WI38 (cell line): Measurements from ENCODE around the gene SCN3B.

Experiments used
- H3K4me3 ChIP-seq: 2 replicates; pipeline ENCODE4 v1.5.1; 2011; ENCODE audit warnings: low read depth, mild to moderate bottlenecking, control low read depth, low read length
- TF ChIP-seq, protein P1 (sequence below): IDR thresholded peaks from 2 replicates; pipeline ENCODE4 v1.5.1; 2012; ENCODE audit warnings: low read depth, mild to moderate bottlenecking, control low read depth, low read length

The SCN3B gene

DNA sequence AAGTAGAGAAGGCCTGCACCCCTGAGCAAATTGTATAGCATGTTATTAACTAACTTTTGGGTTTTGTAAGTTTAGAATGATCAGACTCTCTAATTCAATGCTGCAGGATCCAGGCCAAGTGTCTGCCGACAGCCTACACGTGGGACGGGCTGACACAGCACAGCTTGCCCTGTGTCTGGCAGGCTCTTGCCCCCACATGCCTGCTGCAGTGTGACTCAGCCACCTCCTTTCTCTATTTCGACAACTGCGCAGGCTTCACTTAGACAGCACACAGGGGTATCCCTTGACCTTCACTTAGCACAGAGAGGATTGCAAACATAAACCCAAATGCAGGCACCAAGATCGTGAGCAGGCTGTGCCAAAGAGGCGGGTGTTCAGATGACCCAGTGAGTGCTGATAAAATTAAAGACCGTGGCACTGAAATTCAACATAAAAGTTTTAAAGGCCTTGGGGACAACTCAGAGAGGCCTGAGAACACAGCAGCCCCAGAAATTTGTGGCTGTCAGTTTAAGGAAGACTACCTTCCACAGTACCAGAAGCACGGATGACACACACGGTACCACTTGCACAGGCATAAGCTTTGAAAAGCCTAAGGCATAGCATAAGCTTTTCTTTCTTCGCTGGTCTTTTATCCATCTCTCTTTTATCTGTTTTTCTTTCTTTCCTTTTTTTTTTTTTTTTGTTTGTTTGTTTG, 37.8 kb downstream of the SCN3B start:
- TF ChIP-seq, protein P1, sequence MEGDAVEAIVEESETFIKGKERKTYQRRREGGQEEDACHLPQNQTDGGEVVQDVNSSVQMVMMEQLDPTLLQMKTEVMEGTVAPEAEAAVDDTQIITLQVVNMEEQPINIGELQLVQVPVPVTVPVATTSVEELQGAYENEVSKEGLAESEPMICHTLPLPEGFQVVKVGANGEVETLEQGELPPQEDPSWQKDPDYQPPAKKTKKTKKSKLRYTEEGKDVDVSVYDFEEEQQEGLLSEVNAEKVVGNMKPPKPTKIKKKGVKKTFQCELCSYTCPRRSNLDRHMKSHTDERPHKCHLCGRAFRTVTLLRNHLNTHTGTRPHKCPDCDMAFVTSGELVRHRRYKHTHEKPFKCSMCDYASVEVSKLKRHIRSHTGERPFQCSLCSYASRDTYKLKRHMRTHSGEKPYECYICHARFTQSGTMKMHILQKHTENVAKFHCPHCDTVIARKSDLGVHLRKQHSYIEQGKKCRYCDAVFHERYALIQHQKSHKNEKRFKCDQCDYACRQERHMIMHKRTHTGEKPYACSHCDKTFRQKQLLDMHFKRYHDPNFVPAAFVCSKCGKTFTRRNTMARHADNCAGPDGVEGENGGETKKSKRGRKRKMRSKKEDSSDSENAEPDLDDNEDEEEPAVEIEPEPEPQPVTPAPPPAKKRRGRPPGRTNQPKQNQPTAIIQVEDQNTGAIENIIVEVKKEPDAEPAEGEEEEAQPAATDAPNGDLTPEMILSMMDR = no peak
- H3K4me3 ChIP-seq = no peak overlapping the region

DNA sequence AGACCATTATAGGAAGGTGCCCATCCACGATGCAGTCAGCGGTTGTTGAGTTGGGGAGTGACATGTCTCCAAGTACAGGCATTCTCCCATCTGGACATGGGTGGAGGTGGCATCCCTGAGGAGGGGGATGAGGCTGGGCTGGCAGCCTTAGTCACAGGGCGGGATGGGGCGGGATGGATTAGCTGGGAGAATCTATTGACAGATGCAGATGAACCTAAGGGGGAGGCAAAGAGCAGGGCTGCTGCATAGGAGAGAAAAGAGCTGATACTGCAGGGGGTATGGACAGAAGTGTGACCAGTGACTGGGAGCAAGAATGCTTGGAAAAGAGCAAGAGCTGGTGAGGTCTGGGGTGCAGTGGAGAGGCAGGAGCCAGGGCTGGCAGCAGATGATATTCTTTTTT, 42.7 kb downstream of the SCN3B start:
- TF ChIP-seq, protein P1 = no peak
- H3K4me3 ChIP-seq = no peak overlapping the region

DNA sequence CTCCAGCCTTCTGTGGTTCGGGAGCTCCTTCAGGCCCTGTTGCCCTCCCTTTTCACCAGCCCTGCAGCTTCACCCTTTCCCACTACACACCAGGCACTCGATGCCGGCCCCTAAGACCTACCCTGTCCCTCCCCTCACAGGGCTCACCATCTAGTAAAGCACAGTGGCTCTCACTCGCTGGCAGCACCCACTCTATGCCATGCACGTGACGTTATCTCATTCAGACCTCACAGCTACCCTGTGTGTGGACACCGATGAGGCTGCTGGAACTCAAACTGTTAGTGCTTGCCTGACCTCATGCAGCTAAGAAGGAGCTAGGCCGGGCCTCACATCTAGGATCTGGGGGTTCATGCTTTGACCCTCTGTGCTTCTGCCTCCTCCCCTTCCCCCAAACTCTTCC, 45.5 kb downstream of the SCN3B start:
- H3K4me3 ChIP-seq = no peak overlapping the region
- TF ChIP-seq, protein P1 = no peak

DNA sequence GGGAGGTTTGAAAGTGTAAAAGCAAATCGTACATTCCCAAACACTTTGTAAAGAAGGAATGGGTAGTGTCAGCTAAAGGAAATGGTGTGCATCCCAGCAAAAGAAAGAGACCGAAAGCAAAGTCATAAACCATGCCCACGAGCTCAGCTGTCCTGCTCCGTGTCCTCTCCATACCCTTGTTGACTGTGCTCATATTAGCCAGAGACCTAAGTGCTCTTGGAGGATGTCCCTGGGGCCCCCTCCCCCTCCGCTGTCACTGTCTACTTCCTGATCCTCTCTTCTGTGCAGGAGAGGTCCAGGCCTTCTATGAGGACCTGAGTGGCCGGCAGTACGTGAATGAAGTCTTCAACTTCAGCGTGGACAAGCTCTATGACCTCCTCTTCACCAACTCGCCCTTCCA, 46.1 kb downstream of the SCN3B start:
- TF ChIP-seq, protein P1 = no peak
- H3K4me3 ChIP-seq = no peak overlapping the region

DNA sequence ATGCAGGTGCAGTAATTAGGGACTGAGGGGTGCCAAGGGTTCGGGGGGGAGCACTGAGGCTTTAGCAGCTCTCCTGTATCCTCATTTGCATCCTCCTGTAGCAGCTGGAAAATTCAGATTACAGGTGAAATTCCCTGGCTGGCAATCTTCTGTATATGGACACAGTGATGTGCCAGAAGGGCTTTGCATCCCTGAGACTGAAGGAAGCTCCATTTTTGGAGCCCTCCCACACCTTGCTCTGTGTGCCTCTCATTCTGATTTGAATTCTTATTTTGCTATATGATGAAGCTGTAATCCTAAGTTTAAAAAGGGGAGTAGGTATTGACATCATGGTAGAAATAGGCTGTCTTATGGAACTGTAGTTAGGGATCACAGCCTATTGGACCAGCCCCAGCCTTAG, 46.6 kb downstream of the SCN3B start:
- H3K4me3 ChIP-seq = no peak overlapping the region
- TF ChIP-seq, protein P1 = no peak

DNA sequence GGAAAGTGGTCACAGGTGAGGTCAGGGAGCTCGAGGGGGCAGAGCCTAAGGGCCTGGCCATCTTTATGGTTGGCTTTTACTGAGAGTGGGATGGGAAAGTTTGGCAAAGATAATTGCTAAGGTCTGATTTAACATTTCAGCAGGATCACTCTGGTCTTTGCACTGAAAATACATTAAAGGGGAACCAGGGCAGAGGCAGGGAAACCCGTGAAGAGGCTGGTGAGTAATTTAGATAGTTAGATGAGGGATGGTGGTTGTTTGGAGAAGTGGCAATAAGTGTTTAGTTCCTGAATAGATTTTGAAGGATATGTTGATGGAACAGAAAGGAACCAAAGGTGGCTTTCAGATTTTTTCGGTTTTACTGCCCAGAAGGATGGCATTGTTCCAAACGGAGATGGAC, 50.8 kb downstream of the SCN3B start:
- TF ChIP-seq, protein P1 = no peak
- H3K4me3 ChIP-seq = no peak overlapping the region

DNA sequence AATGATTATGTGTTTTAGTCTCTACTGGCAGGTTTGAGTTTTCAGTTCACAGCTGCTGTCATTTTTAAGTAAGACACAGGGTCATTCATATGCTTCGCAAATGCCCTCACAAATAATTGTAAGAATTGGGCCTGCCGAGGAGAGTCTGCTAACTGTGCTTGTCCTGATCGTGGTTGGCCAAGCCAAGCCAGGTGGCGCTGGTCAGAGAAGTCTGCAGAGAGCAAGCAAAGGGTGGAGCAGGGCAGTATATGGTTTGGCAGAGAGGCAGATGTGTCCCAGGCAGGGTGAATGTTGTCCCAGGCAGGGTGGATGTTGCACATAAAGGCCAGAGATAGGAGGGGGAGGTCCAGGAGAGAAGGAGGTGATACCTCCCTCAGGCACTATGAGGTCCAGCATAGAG, 52.7 kb downstream of the SCN3B start:
- no peak overlapping the region for H3K4me3 ChIP-seq
- TF ChIP-seq, protein P1 = no peak
